Stimulated activated CD4-positive, alpha-beta T cell treated with anti-CD3 and anti-CD28 coated beads, TNF-alpha, amount 100 ng/mL, for 1 hour (primary cell): ENCODE measurements around the gene TTC31.
"Not testable (repeated sequence)": the region's sequence is repeated elsewhere in the genome, so short reads cannot be mapped to it uniquely, and the experiment has no call there.

Source experiments
- DNase-seq, 3 donors: peaks; one replicate each; pipeline ENCODE4 v3.0.0-alpha.2; 2020; ENCODE audit warnings: low read depth in 3 of 3, low spot score in 1 of 3

TTC31 gene

DNA sequence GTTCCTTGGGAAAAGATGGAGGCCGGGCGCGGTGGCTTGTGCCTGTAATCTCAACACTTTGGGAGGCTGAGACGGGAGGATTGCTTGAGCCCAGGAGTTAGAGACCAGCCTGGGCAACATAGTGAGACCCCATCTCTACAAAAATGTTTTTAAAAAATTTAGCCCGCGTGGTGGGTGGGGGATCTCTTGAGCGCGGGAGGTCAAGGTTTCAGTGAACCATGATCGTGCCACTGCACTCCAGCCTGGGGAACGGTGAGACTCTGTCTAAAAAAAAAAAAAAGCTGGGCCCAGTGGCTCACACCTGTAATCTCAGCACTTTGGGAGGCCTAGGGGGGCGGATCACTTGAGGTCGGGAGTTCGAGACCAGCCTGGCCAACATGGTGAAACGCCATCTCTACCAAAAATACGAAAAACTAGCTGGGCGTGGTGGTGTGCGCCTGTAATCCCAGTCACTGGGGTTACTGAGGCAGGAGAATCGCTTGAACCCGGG, 839 bp downstream of the TTC31 start:
- DNase-seq, result not testable (repeated sequence)

DNA sequence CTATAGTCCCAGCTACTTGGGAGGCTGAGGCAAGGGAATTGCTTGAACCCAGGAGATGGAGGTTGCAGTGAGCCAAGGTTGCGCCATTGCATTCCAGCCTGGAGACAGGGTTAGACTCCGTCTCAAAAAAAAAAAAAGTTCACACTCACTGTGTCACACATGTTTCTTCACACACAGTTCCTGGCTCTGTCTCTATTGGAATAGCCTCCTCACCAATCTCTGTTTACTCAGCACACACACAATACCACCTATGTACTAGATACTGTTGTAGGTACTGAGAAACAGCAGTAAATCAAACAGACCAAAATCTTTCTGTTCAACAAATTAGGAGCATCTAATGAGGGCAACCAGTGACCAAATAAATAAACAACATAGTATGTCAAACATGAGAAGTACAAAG, 3.3 kb downstream of the TTC31 start:
- DNase-seq, result no peak

DNA sequence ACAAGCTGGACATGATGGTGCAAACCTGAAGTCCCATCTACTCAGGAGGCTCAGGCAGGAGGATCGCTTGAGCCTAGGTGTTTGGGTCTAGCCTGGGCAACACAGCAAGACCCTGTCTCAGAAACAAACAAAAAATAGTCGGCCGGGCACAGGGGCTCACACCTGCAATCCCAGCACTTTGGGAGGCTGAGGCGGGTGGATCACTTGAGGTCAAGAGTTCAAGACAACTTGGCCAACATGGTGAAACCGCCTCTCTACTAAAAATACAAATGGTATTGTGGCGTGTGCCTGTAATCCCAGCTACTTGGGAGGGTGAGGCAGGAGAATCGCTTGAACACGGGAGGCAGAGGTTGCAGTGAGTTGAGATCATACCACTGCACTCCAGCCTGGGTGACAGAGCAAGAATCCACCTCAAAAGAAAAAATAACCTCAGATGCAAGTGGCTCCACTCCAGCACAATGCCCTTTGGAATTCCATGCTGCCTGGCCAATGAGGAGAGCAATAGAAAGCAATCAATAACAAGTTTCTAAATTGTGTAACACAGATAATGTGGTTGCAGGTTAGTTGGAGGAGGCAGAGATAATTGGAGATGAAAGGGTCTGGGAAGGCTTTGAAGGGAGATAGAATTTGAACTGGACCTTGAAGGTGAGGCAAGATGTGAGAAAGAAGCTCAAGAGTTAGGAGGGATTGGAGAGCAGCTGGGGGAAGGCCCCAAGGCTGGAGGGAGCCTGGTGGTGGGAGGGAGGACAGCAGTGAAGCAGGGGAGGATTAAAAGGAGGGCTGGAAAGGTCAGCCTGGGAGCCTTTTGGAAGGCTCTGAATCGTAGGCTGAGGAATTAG, 6.0 kb downstream of the TTC31 start:
- DNase-seq, result no peak

DNA sequence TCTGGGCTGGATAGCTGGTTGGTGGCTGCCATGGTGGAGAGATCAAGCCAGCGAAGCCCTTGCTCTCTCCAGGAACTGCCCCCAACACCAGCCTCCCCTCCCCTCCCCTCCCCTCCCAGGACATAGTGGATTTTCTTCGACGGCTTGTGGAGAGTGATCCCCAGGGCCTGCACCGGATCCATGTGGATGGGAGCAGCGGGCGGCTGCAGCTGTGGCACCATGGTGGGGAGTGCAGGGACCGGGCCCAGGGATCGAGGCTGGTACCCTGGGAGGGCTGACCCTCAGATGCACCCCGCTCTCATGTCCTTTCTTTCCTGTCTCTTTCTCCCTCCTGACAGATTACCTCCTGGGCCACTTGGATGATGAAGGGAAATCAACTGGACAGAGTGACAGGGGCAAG, 7.0 kb downstream of the TTC31 start:
- no peak for DNase-seq

DNA sequence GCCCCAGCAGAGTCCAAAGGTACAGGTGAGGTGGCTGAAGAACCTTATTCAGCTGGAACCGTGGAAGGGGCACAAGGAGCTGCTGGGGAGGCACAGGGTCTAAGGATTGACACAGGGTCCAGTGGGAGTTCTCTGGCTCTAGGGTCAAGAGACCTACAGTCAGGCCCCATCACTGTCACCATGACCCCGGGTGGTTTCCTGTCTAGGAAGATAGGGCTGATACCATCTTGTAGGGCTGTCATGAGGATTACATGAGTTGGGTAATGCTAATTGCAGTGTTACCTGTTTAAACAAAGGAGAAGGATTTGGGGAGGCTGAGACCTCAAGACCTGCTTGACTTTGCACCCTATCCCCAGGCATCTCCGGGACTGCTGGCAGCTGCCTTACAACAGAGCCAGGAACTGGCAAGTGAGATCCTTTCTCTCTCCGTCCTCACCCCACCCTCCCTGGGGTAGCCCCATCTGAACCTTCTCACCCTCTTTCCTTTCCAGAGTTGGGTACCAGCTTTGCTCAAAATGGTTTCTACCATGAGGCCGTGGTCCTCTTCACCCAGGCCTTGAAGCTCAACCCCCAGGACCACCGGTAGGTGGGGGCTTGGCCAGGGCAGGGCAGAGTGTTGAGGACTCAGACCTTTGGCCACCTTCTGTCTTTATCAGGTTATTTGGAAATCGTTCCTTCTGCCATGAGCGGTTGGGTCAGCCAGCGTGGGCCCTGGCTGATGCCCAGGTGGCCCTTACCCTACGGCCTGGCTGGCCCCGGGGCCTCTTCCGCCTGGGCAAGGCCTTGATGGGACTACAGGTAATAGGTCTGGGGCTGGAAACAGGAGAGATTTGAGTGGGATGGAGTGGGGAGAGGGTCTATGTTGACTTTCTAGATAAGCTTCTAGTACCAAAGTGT, 9.0 kb downstream of the TTC31 start:
- DNase-seq, result no peak

DNA sequence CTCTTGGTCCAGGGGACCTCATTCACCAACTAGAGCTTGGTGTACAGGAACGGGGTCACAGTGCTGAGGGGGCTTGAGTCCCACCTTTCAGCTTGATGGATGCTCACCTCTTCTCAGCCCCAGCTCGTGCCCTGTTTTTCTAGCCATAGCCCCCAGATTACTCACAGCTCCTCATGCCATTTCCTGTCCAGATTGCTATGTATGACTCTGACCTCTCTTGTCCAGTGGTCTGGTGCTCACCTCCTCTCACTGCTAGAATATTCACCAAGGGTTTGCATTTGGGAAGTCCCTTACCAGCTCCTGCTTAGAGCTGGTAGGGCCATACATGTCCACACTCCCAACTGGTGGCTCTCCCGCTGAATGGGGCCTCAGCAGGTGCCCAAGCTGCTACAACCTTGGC, 10.7 kb downstream of the TTC31 start:
- no peak for DNase-seq

DNA sequence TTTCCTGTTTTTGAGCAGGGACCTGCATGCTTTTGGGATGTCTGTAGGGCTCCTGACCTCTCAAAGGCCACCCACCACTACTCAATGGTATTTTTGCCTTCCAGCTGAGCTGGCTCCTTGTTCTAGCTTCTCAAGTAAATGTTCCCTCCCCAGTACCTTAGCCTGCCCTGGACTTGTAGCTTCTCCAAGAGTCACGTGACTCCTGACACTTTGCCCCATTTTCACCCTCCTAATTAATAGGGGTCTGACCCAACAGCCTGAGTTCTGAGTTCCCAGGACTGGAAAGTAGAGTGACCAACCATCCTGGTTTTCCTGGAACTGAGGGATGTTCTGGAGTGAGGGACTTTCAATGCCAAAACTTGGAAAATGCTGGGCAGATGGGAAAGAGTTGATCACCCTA, 12.6 kb downstream of the TTC31 start:
- DNase-seq, result no peak

DNA sequence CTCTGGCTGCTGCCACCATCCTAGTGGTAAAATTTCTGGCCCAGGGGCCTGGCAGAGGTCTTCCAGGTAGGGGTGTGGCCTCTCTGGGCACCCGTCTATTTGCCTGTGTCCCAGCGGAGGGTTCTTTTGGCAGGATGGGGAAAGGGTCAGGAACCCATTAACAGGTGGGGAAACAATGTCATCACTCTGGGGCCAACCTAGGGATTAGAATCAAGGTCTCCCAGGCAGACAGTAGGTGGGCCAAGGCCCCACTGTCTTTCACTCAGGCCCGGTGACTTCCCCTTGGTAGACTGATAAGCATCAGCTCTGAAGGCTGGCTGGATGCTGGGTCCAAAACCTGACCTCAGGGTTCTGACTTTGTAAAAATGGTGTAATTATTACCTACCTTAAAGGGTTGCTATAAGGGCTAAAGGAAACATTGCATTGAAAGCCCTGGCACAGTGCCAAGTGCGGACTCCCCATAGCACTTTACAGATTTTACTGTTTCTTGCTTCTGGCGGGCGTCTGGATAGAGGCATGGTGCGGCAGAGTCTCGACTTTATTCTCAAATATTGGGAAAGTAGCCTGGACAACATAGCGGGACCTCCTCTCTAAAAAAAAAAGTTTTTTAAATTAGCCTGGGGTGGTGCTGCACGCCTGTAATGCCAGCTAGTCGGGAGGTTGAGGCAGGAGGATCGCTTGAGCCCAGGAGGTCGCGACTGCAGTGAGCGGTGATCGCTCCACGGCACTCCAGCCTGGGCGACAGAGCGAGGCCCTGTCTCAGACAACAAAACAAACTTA, 14.3 kb downstream of the TTC31 start:
- DNase-seq, result no peak

DNA sequence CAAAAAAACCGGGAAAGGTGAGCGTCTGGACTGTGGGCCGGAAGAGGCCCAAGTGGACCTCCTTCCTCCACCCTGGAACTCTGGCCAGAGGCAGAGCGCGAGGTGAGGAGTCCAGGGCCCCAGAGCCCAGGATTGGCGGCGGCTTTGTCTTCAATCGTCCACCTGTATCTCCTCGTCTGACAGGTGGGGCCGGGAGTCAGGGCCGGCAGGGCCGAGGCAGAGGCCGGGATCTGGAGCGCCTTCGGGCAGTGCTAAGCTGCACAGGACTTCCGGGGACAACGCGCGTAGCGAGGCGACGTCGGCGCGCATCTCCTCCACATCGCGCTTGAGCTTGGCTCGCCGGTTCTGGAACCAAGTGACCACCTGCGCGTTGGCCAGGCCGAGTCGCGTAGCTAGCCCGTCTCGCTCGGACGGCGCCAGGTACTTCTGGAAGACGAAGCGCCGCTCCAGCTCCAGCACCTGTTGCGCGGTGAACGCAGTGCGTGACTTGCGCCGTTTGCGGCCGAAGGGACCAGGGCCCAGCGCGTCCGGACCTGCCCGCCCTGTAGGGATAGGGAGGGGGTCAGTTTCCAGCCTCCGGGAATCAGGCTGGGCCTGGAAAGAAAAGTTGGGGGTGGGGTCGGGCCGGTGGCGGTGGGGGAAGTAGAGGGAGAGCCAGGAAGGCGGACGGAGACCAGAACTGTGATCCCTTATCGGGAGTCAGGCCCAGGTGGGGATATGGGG, 15.1 kb downstream of the TTC31 start:
- DNase-seq, result no peak

DNA sequence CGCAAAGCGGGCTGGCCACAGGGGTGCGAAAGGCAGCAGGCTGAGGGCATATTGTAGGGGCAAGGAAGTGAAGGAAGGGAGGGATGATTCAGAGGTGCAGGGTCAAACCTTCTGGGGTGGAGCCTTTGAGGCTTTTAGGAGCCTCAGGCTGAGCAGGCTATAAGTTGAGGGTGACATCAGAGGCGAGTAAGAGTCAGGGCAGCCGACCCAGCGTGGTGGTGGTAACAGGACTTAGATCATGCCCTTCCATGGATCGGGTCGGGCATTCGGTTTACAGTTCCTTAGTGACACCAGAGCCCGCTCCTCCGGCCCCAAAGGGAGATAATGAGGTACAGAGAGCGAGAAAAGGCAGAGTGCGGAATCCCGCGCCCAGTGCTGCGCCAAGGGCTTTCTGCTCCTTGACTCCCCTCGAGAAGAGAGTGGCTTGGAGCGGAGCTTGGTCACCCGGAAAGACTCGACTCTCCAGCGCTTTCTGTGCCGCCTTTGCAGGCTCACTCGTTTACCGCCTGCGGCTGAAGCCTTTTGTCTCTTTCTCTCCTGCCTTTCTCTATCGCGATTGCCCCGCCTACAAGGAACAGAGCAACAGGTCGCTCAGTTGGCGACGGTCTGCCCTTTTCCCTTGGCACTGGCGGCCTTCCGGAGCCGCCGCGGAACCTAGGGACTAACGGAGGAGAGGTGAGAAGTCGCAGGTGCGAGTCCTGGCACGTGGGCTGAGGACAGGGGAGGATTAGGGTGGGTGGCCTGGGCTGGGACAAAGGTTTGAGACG, 15.8 kb downstream of the TTC31 start:
- no peak for DNase-seq

DNA sequence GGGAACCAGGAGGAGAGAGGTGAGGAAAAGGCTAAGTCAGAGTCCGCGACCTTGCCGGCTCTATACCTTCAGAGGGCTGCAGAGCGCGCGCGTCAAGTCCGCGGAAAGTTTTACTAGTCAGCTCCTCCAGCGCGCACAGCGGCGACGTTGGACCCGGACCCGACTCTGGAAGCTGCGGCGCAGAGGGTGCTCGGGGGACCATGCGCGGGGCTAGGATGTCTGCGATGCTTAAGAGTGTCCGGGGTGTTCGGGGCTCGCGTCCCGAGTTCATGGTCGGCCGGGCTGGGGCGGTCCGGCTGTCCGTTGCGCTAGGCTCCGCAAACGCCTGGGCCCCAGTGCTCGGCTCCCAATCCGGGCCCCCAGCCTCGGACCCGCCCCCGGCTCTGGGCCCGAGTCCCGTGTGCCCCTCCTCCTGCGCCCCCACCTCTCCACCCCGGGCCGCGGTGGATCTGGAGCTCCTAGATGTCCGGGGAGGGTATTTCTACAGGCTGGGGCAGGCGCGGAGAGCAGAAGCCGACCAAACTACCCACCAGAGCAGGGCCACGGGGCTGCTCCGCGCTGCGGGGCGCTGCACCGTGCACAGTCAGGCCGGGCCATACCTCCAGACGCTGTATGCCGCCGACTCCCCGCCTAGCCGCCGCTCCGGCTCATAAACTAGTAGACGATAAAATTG, 16.5 kb downstream of the TTC31 start, which contains the start of gene LBX2:
LBX2 (minus strand) TSS at position 337 of the 673 bp plus-strand sequence; CDS start at position 271, 66 bp downstream.
- DNase-seq, result no peak

DNA sequence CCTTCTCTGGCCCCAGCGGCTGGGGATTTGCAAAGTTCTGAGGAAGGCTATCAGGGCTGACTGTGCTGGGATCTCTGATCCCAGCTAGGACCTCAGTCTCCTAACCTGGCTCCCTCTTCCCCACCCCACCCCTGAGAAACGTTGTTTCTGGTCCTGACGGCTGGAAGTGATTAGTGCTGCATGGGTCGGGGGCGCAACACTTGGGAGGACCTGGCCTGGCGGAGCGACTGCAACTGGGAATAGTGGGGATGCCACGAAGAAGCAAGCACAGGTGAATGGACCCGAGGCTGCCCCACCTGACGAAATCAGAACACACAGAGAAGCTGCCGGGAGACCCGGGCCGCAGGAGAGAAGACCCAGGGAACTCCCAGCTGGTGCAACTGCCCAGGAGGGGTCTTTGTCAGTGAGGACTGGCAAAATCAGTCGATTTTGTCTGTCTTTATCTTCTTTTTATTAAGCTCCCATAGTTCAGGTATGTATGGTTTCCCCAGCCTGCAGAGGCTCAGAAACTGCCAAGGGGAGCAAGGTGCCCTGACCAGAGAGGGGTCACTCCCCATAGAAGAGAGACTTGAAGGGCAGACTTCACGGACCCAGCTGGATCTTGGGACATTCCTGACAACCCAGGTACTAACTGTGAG, 17.2 kb downstream of the TTC31 start:
- DNase-seq, result no peak

DNA sequence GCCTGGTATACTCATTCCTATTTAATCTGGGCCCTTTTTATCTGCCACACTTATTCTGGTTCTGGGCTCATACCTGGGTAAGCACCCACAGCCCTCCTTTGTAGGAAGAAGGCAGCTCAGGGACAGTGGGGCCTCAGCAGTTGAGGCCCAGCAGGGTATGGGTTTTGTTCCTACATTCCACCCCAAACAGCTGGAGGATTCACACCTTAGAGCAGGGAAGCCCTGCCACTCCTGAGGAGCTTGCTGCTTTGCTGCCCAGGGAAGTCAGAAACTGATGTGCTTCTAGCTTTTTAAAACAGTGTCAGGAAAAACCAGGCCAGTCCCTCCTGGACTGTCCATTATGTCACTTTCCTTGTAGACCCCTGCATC, 17.7 kb downstream of the TTC31 start:
- no peak for DNase-seq

DNA sequence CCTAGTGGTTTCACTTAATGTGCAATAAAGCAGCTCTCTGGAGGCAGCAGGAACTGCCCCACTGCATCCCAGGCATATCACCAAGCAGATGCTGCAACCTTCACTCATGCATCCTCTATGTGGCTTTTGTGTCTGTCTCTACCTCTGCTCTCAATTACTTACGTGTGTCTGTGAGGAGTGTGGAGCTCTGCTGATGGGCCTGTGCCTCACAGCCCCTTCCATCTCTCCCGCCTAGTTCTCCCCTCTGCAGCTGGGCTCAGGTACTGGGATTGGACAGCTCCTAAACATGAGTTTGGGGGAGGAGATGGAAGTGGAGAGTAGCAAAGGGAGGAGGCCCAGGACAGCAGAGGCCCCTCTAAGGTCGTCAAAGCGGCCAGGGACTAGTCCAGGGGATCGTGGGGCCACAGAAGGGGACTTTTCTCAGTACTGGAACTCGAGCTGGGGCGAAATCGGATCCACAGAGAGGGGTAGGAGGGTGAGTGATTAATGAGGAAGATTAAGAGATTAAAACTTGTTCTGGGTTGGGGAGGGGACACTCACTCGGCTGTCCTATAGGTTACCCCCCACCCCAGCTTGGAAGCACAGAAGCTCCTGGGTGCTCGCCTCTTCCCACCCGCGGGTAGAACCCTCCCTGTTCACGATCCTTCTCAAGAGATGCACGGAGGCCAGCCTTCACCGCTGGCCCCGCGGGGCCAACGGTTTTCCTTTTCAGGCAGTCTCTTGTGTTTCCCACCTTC, 18.6 kb downstream of the TTC31 start:
- no peak for DNase-seq

DNA sequence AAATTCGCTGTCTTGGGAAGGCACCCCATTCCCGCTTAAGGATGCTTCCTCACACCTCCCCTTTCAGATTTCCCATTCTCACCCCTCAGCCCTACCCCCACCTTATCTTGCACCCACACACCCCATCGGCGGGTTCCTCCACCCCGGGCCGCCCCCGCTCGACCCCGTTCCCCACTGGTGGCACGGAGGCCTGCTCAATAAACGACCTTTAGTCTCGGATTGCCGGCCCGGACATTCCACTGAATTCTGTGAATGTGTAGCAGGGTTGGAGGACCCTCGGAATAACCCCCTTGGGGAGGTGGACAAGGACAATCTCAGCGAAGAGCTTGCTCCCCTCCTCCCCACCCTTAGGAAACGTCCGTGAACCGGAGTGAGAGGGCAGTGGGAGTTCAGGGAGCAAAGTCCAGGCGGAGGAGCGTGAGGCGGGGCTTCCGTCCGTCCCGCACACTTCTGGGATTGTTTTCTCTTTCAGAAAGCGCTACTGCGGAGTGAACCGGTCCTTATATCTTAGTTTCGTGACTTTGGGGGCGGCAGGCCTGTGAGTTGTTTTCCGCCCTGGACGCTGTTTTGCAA, 19.4 kb downstream of the TTC31 start:
- DNase-seq, result no peak

DNA sequence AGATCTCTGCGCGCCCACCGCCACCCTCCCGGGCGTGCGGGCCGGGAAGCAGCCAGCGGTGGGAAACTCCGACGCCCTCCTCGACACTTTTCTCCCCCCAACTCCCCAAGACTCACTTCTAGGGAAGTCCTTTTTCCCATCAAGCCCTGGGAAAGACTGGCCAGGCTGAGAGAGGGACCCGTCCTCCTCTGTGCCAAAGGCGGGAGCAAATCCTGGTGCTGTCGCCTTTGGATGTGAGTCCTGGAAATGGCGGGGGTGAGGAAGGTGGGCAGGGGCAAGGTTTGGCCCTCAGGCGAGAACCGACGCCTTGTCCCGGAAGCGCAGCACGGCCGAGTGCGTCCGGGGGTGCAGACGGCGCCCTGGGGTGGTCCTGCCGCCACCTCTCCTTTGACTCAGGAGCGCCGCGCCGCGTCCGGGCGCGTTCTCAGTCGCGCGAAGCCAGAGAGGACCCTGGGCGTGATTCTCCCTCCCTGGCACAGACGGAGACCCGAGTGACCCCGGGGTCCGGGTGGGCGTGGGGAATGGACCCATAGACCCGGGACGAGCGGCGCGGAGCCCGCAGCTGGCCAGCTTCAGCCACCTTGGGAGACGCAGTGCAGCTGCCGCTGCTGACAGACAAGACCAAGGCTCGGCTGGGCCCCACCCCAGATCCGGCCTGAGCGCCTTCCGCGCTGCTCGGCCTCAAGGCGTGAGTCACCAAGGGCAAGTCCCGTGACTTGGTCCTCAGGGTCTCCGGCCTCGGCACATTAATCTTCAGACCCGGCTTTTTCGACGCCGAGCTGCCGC, 20.0 kb downstream of the TTC31 start:
- DNase-seq, result no peak
